ENCODE measurements around the gene RUNX2. TPM values are rescaled to one million over a fixed set of nuclear protein-coding genes. Genes with fewer than 3 reads are reported as not detected.

RUNX2 gene
- total and polyA plus RNA-seq, 4 donors = 0.09 to 1.5 (median 0.75) TPM

- Histone ChIP-seq H3K4me3 (ENCODE audit: low read depth in 1 of 3, low read length in 3 of 3) (no peak overlapping the region), H3K36me3 (ENCODE audit: control insufficient read depth in 4 of 4, insufficient read depth in 3 of 4, low read depth in 1 of 4, low read length in 3 of 4) (no peaks in the 10 kb centered on the region), H3K4me1 (ENCODE audit: control insufficient read depth in 4 of 4, insufficient read depth in 4 of 4, low read length in 3 of 4) (no peaks in the 10 kb centered on the region), H3K9ac (ENCODE audit: low read depth in 1 of 2, low read length in 2 of 2) (no peak overlapping the region), H3K9me3 (ENCODE audit: control insufficient read depth in 4 of 4, low read length in 3 of 4) (no peaks in the 10 kb centered on the region), H3K27me3 (ENCODE audit: control insufficient read depth in 4 of 4, insufficient read depth in 4 of 4, low read length in 3 of 4) (no peaks in the 10 kb centered on the region), H3K27ac (ENCODE audit: low read depth in 1 of 2, low read length in 2 of 2) (no peak overlapping the region)
- TF ChIP-seq, protein P1, sequence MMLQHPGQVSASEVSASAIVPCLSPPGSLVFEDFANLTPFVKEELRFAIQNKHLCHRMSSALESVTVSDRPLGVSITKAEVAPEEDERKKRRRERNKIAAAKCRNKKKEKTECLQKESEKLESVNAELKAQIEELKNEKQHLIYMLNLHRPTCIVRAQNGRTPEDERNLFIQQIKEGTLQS (IDR thresholded peaks at IDR 0.05) = no peak
- TF ChIP-seq FOXA1 (IDR thresholded peaks at IDR 0.05) = no peak
- no peak for TF ChIP-seq NR2F2 (IDR thresholded peaks at IDR 0.05)
- TF ChIP-seq RXRA (IDR thresholded peaks at IDR 0.05) = no peak
- TF ChIP-seq EGR1 (IDR thresholded peaks at IDR 0.05; ENCODE audit: low read depth in 2 of 2) = no peak
- TF ChIP-seq SP1 (IDR thresholded peaks at IDR 0.05) = no peak
- no peak for TF ChIP-seq FOXA2 (IDR thresholded peaks at IDR 0.05)
- no peak for TF ChIP-seq RAD21 (IDR thresholded peaks at IDR 0.05)
- TF ChIP-seq JUND (IDR thresholded peaks at IDR 0.05) = no peak
- no peak for TF ChIP-seq YY1 (IDR thresholded peaks at IDR 0.05)
- TF ChIP-seq, protein P2, sequence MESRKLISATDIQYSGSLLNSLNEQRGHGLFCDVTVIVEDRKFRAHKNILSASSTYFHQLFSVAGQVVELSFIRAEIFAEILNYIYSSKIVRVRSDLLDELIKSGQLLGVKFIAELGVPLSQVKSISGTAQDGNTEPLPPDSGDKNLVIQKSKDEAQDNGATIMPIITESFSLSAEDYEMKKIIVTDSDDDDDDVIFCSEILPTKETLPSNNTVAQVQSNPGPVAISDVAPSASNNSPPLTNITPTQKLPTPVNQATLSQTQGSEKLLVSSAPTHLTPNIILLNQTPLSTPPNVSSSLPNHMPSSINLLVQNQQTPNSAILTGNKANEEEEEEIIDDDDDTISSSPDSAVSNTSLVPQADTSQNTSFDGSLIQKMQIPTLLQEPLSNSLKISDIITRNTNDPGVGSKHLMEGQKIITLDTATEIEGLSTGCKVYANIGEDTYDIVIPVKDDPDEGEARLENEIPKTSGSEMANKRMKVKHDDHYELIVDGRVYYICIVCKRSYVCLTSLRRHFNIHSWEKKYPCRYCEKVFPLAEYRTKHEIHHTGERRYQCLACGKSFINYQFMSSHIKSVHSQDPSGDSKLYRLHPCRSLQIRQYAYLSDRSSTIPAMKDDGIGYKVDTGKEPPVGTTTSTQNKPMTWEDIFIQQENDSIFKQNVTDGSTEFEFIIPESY (IDR thresholded peaks at IDR 0.05) = no peak
- TF ChIP-seq GABPA (IDR thresholded peaks at IDR 0.05 in 1 of 2, conservative IDR thresholded peaks at IDR 0.05 in 1 of 2) = no peak
- DNase-seq (ENCODE audit: low spot score) = no peak
- 81% methylated on average over 3 of the region's 3 CpGs for WGBS
Observed at GRCh38 chr6:45483021-45483420, 154.9 kb downstream of the RUNX2 start.

- TF ChIP-seq FOXA2 (IDR thresholded peaks at IDR 0.05) (no peak), SP1 (IDR thresholded peaks at IDR 0.05) (no peak), YY1 (IDR thresholded peaks at IDR 0.05) (no peak), MAX (IDR thresholded peaks at IDR 0.05) (no peak), CTCF (IDR thresholded peaks at IDR 0.05; ENCODE audit: low read depth, low read length, missing input control) (no peak), EGR1 (IDR thresholded peaks at IDR 0.05; ENCODE audit: low read depth in 2 of 2) (no peak), HNF4A (conservative IDR thresholded peaks at IDR 0.05) (no peak), RXRA (IDR thresholded peaks at IDR 0.05) (no peak), HNF4G (IDR thresholded peaks at IDR 0.05) (no peak)
- TF ChIP-seq, protein P1 (IDR thresholded peaks at IDR 0.05) = no peak
- TF ChIP-seq, protein P2 (IDR thresholded peaks at IDR 0.05) = no peak
- Histone ChIP-seq H3K4me1 (ENCODE audit: control insufficient read depth in 4 of 4, insufficient read depth in 4 of 4, low read length in 3 of 4) (no peaks in the 10 kb centered on the region), H3K36me3 (ENCODE audit: control insufficient read depth in 4 of 4, insufficient read depth in 3 of 4, low read depth in 1 of 4, low read length in 3 of 4) (no peaks in the 10 kb centered on the region), H3K4me3 (ENCODE audit: low read depth in 1 of 3, low read length in 3 of 3) (no peak overlapping the region), H3K27ac (ENCODE audit: low read depth in 1 of 2, low read length in 2 of 2) (no peak overlapping the region), H3K27me3 (ENCODE audit: control insufficient read depth in 4 of 4, insufficient read depth in 4 of 4, low read length in 3 of 4) (no peaks in the 10 kb centered on the region), H3K9me3 (ENCODE audit: control insufficient read depth in 4 of 4, low read length in 3 of 4) (no peaks in the 10 kb centered on the region), H3K9ac (ENCODE audit: low read depth in 1 of 2, low read length in 2 of 2) (no peak overlapping the region)
- WGBS = 90% methylated on average over 5 of the region's 5 CpGs
- DNase-seq (ENCODE audit: low spot score) = no peak
Observed at GRCh38 chr6:45483501-45483900, 155.4 kb downstream of the RUNX2 start.

Data from liver (tissue), 9 donors.